Fibroblast of villous mesenchyme (primary cell): Measurements from ENCODE around the gene CNGA4. TPM values are rescaled to one million over a fixed set of nuclear protein-coding genes. Genes with fewer than 3 reads are reported as not detected.

ENCODE experiments used
- DNase-seq: peaks from one replicate; pipeline ENCODE4 v3.0.0-alpha.2; 2010; ENCODE audit warnings: low read depth
- H3K4me3 ChIP-seq: 2 replicates; pipeline ENCODE4 v1.5.1; 2011; ENCODE audit warnings: low read depth, mild to moderate bottlenecking, low read length
- total RNA-seq: library from RNA; depleted of rRNA; stranded (reverse); fragments of >200 nt; gene quantifications from 2 replicates; pipeline ENCODE4 v1.2.3, GENCODE V29; 2012
- TF ChIP-seq, protein P1 (sequence below): IDR thresholded peaks from 2 replicates; pipeline ENCODE4 v1.5.1; 2012; ENCODE audit warnings: low read depth, mild to moderate bottlenecking, low read length; ENCODE audit not compliant: insufficient read depth

Gene CNGA4
- total RNA-seq, 1 donor = 0.43 TPM

DNA sequence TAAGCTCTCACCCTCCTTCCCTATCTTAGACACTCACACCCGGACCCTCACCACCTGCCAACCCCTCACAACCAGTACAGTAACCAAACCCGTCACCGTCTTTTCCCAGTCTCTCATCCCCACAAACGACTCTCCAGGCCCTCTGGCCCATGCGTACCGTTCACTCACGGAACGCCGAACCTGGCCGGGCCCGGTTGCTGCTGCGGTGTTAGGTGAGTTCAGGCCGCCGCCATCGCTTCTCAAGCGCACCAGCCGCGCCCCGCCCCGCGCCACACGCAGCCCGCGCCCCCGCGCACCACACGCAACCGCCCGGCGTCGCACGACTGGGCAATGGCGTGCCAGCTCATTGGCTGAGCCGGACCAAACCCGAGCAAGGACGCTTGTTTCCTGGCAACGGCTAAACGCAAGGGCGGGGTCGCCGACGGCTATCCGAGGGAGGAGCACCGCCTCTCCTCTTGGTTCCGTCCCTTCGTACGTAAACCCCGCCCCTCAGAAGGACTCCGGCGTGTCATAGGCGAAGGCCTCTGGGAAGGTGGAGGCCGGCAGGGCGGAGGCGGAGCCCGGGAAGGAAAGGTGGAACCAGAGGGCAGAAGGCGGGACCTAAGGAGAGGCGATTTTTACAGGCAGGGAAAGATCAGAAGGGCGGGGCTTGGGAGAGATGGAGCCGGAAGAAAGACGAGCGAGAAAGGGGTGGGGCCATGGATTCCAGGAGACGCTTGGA lies 4.3 kb upstream of the CNGA4 start, which contains the start of gene FHIP1B:
Gene FHIP1B, minus strand, starts transcription at position 250 of the 721 bp plus-strand sequence. CDS start 10,120 bp downstream, outside the sequence.
- TF ChIP-seq, protein P1, sequence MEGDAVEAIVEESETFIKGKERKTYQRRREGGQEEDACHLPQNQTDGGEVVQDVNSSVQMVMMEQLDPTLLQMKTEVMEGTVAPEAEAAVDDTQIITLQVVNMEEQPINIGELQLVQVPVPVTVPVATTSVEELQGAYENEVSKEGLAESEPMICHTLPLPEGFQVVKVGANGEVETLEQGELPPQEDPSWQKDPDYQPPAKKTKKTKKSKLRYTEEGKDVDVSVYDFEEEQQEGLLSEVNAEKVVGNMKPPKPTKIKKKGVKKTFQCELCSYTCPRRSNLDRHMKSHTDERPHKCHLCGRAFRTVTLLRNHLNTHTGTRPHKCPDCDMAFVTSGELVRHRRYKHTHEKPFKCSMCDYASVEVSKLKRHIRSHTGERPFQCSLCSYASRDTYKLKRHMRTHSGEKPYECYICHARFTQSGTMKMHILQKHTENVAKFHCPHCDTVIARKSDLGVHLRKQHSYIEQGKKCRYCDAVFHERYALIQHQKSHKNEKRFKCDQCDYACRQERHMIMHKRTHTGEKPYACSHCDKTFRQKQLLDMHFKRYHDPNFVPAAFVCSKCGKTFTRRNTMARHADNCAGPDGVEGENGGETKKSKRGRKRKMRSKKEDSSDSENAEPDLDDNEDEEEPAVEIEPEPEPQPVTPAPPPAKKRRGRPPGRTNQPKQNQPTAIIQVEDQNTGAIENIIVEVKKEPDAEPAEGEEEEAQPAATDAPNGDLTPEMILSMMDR = no peak
- DNase-seq = peak; percentile 100
- peak within 1 kb of the TSS; percentile 74 for H3K4me3 ChIP-seq

DNA sequence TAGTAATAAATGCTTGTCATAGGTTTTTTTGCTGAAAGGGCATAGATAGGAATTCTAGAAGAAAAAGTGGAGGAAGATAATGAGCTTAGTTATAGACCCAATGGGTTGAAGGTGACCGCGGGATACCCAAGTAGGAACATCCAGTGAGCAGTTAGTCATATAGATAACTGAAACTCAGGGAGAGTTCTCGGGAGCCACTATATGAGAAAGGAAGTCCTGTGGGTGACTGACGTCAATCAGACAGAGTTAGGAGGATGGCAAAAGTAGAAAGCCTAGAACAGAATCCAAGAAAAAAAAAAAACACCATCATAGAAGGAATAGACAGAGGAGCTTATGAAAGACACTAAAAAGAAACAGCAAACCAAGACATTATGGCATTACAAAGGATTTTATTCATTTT lies 1.6 kb upstream of the CNGA4 start:
- no peak overlapping the region for H3K4me3 ChIP-seq
- no peak for DNase-seq
- TF ChIP-seq, protein P1 = no peak

DNA sequence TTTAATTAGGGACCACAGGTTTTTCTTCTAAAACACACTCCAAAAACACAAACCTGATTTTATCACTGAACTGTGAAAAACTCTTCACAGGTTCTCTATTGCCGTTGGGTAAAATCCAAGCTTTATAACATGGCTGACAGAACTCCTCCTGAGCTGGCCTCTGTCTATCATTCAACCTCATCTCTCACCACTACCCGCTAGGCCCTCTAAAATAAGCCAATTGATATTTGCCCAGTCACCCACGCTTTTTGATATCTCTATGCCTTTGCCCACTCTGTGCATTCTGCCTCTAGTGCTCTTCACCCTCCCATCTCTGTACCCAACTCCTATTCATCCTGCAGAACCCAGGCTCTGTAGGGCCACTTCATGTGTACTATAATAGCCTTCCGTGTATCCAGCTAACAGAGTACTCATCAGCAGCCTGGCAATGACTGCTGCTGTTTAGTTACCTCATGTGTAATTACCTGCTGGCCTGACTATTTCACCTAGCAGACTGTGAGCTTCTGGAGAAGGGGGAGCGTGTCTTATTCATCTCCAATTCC lies 1.1 kb upstream of the CNGA4 start:
- no peak overlapping the region for H3K4me3 ChIP-seq
- TF ChIP-seq, protein P1 = no peak
- DNase-seq = no peak

DNA sequence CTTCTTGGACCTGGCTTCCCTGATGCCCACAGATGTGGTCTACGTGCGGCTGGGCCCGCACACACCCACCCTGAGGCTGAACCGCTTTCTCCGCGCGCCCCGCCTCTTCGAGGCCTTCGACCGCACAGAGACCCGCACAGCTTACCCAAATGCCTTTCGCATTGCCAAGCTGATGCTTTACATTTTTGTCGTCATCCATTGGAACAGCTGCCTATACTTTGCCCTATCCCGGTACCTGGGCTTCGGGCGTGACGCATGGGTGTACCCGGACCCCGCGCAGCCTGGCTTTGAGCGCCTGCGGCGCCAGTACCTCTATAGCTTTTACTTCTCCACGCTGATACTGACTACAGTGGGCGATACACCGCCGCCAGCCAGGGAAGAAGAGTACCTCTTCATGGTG lies 1.2 kb downstream of the CNGA4 start:
- TF ChIP-seq, protein P1 = no peak
- no peak overlapping the region for H3K4me3 ChIP-seq
- DNase-seq = no peak

DNA sequence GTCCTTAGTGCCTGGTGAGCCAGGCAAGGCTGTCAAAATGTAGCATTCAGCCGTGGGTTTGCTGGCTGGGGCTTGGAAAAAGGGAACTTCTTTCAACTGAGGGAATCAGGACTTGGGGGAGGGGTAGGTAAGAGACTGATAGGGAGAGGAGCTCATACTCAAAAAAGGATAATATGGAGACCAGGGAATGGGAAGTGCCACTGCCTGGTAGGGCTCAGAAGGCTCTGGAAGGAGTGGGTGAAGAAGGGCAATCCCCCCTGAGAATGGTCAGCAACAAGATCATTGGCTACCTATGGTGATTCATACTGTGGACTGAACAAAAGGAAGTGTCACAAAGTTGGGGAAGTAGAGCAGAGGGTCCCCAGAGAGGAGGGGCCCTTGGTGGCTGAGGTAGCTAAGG lies 1.9 kb downstream of the CNGA4 start:
- no peak overlapping the region for H3K4me3 ChIP-seq
- no peak for DNase-seq
- TF ChIP-seq, protein P1 = no peak

DNA sequence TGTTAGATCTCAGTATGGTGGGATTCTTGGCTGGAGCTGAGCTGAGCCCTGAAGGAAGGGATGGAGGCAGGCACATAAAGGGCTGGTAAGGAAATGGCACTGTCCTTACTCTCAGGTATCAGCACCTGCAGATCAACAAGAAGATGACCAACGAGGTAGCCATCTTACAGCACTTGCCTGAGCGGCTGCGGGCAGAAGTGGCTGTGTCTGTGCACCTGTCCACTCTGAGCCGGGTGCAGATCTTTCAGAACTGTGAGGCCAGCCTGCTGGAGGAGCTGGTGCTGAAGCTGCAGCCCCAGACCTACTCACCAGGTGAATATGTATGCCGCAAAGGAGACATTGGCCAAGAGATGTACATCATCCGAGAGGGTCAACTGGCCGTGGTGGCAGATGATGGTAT lies 2.4 kb downstream of the CNGA4 start:
- H3K4me3 ChIP-seq = no peak overlapping the region
- TF ChIP-seq, protein P1 = no peak
- DNase-seq = no peak
